H4 (cell line): ENCODE results near the gene PLXNA2. TPM values are rescaled to one million over a fixed set of nuclear protein-coding genes. Genes with fewer than 3 reads are reported as not detected.

Source experiments
- DNase-seq: peaks from one replicate; pipeline ENCODE4 v3.0.0-alpha.2; 2015; ENCODE audit warnings: low spot score
- total RNA-seq: library from RNA; depleted of rRNA; stranded (reverse); fragments of >200 nt; shearing (Covaris generic); gene quantifications from 2 replicates; pipeline ENCODE4 v1.2.3, GENCODE V29; 2014

PLXNA2 gene
- total RNA-seq, 1 experiment from 2014 or later, result 0.89 TPM

GRCh38 chr1:207999274-207999915, 244.8 kb downstream of the PLXNA2 start:
- DNase-seq, result no peak

- DNase-seq, result no peak
These were observed 245.5 kb downstream of the PLXNA2 start for GRCh38 chr1:207998691-207999090.

- peak; percentile 65 for DNase-seq
These were observed 246.5 kb downstream of the PLXNA2 start for GRCh38 chr1:207997486-207998268.

- no peak for DNase-seq
These were observed 247.5 kb downstream of the PLXNA2 start for GRCh38 chr1:207996636-207997035.

GRCh38 chr1:207995576-207995975, 248.6 kb downstream of the PLXNA2 start:
- DNase-seq, result no peak

- DNase-seq, result peak; percentile 20
These were observed 250.4 kb downstream of the PLXNA2 start for GRCh38 chr1:207993477-207994445.

- DNase-seq, result no peak
These were observed 251.4 kb downstream of the PLXNA2 start for GRCh38 chr1:207992677-207993236.

GRCh38 chr1:207991583-207992026, 252.6 kb downstream of the PLXNA2 start:
- DNase-seq, result no peak

GRCh38 chr1:207990876-207991582, 253.2 kb downstream of the PLXNA2 start:
- DNase-seq, result no peak

- DNase-seq, result no peak
These were observed 253.7 kb downstream of the PLXNA2 start for GRCh38 chr1:207990455-207990854.

- no peak for DNase-seq
These were observed 255.6 kb downstream of the PLXNA2 start for GRCh38 chr1:207988326-207989165.

GRCh38 chr1:207987164-207987563, 257.0 kb downstream of the PLXNA2 start:
- no peak for DNase-seq

- DNase-seq, result no peak
These were observed 258.2 kb downstream of the PLXNA2 start for GRCh38 chr1:207985996-207986395.

- DNase-seq, result no peak
These were observed 259.2 kb downstream of the PLXNA2 start for GRCh38 chr1:207984831-207985572.

- no peak for DNase-seq
These were observed 261.0 kb downstream of the PLXNA2 start for GRCh38 chr1:207983044-207983635.

GRCh38 chr1:207981976-207982375, 262.2 kb downstream of the PLXNA2 start:
- DNase-seq, result peak; percentile 27

- no peak for DNase-seq
These were observed 265.7 kb downstream of the PLXNA2 start for GRCh38 chr1:207978441-207978840.

- DNase-seq, result no peak
These were observed 266.3 kb downstream of the PLXNA2 start for GRCh38 chr1:207977876-207978275.
